Liver (tissue), 9 donors: ENCODE results near the gene SBF2. TPM values are rescaled to one million over a fixed set of nuclear protein-coding genes. Genes with fewer than 3 reads are reported as not detected.

Experiments used
- DNase-seq: peaks from one replicate; pipeline ENCODE4 v3.0.0-alpha.2; 2017; ENCODE audit warnings: low spot score
- H3K27ac ChIP-seq, 2 donors: one replicate each; pipeline ENCODE4 v1.7.0; 2013; ENCODE audit warnings: inconsistent platforms in 2 of 2, low read length in 2 of 2, control low read depth in 1 of 2, low read depth in 1 of 2, mild to moderate bottlenecking in 1 of 2
- H3K27me3 ChIP-seq, 4 donors: one replicate each; pipeline versions ENCODE4 v1.6.1 to v1.7.0; 2013; ENCODE audit warnings: low read length in 3 of 4, inconsistent platforms in 1 of 4, mild to moderate bottlenecking in 1 of 4, moderate library complexity in 1 of 4; ENCODE audit not compliant: control insufficient read depth in 4 of 4, insufficient read depth in 4 of 4
- H3K36me3 ChIP-seq, 4 donors: one replicate each; pipeline versions ENCODE4 v1.6.1 to v1.7.0; 2013; ENCODE audit warnings: low read length in 3 of 4, mild to moderate bottlenecking in 3 of 4, low read depth in 1 of 4, moderate library complexity in 1 of 4; ENCODE audit not compliant: control insufficient read depth in 4 of 4, insufficient read depth in 3 of 4
- H3K4me1 ChIP-seq, 4 donors: one replicate each; pipeline versions ENCODE4 v1.6.1 to v1.7.0; 2013; ENCODE audit warnings: low read length in 3 of 4, mild to moderate bottlenecking in 3 of 4, moderate library complexity in 1 of 4; ENCODE audit not compliant: control insufficient read depth in 4 of 4, insufficient read depth in 4 of 4
- H3K4me3 ChIP-seq, 3 donors: one replicate each; pipeline versions ENCODE4 v1.6.1 to v1.7.0; 2013; ENCODE audit warnings: low read length in 3 of 3, control low read depth in 1 of 3, low read depth in 1 of 3, mild to moderate bottlenecking in 1 of 3
- H3K9ac ChIP-seq, 2 donors: one replicate each; pipeline ENCODE4 v1.7.0; 2013; ENCODE audit warnings: low read length in 2 of 2, mild to moderate bottlenecking in 2 of 2, moderate library complexity in 2 of 2, control low read depth in 1 of 2, low read depth in 1 of 2
- H3K9me3 ChIP-seq, 4 donors: one replicate each; pipeline versions ENCODE4 v1.6.1 to v1.7.0; 2013; ENCODE audit warnings: low read length in 3 of 4; ENCODE audit not compliant: control insufficient read depth in 4 of 4
- ATF3 ChIP-seq: IDR thresholded peaks from 2 replicates; pipeline ENCODE4 v1.6.1; 2016; ENCODE audit warnings: antibody characterized with exemption
- CTCF ChIP-seq: fragments of 150-350 bp; IDR thresholded peaks from 2 replicates; pipeline ENCODE4 v1.5.1; 2017; ENCODE audit warnings: improper control_type of control experiment, low read depth, low read length; ENCODE audit not compliant: missing input control
- EGR1 ChIP-seq, 2 donors: IDR thresholded peaks; 2 replicates each; pipeline ENCODE4 v1.6.1; 2016 to 2018; ENCODE audit warnings: antibody characterized with exemption in 2 of 2, low read depth in 2 of 2
- FOXA1 ChIP-seq: IDR thresholded peaks from 2 replicates; pipeline ENCODE4 v1.6.1; 2016; ENCODE audit warnings: antibody characterized with exemption
- HNF4A ChIP-seq, 2 donors: conservative IDR thresholded peaks; 2 replicates each; pipeline ENCODE4 v1.6.1; 2016; ENCODE audit warnings: antibody characterized with exemption in 2 of 2, mild to moderate bottlenecking in 2 of 2
- HNF4G ChIP-seq: IDR thresholded peaks from 2 replicates; pipeline ENCODE4 v1.6.1; 2016; ENCODE audit warnings: antibody characterized with exemption
- RAD21 ChIP-seq, 2 donors: IDR thresholded peaks; 2 replicates each; pipeline ENCODE4 v1.6.1; 2016; ENCODE audit warnings: antibody characterized with exemption in 2 of 2, mild to moderate bottlenecking in 2 of 2
- REST ChIP-seq: IDR thresholded peaks from 2 replicates; pipeline ENCODE4 v1.6.1; 2016; ENCODE audit warnings: antibody characterized with exemption, mild to moderate bottlenecking
- SP1 ChIP-seq: IDR thresholded peaks from 2 replicates; pipeline ENCODE4 v1.6.1; 2018; ENCODE audit warnings: antibody characterized with exemption, mild to moderate bottlenecking
- TAF1 ChIP-seq: conservative IDR thresholded peaks from 2 replicates; pipeline ENCODE4 v1.6.1; 2016; ENCODE audit warnings: antibody characterized with exemption, mild to moderate bottlenecking
- YY1 ChIP-seq: IDR thresholded peaks from 2 replicates; pipeline ENCODE4 v1.6.1; 2016; ENCODE audit warnings: antibody characterized with exemption, mild to moderate bottlenecking
- WGBS: extraction: QIAGEN DNeasy Blood & Tissue Kit; methylation state at CpG from one replicate; pipeline ENCODE4 v1.1.7; 2013; 5-methylcytosine and 5-hydroxymethylcytosine counted together
- polyA plus RNA-seq, 2 donors: library from polyadenylated mRNA; stranded (reverse) in 1 of 2; unstranded in 1 of 2; fragments of 200-250 nt in 1 of 2; fragments of >200 nt in 1 of 2; fragmentation: Nextera tagmentation in 1 of 2; extraction: Ambion mirVana in 1 of 2; gene quantifications; one replicate each; pipeline versions ENCODE4 v1.2.1 to v1.2.3, GENCODE V29; 2013 to 2015
- total RNA-seq, 2 donors: library from RNA; depleted of rRNA; stranded (reverse); fragments of >200 nt; gene quantifications; one replicate each; pipeline ENCODE4 v1.2.3, GENCODE V29; 2014
- donor health status: healthy.
- donor health status: healthy.
- donor health status: healthy.
- donor health status: healthy.
- donor health status: healthy.

Gene SBF2
- total and polyA plus RNA-seq, 4 donors = 7.5 to 31.3 (median 14.7) TPM

- WGBS = 48% methylated on average over 7 of the region's 7 CpGs
- H3K36me3 ChIP-seq = no peaks in the 10 kb centered on the region
- no peaks in the 10 kb centered on the region for H3K27me3 ChIP-seq
- H3K4me3 ChIP-seq = no peak overlapping the region
- DNase-seq = no peak
- TF ChIP-seq CTCF = peak; percentile 71
- TF ChIP-seq EGR1 (IDR thresholded peaks at IDR 0.05; ENCODE audit: low read depth in 2 of 2) = no peak
- TF ChIP-seq HNF4A (conservative IDR thresholded peaks at IDR 0.05) = peak in 1 of 2 donors; percentile 12
- peak; percentile 89 to 94 for TF ChIP-seq RAD21 (IDR thresholded peaks at IDR 0.05)
- TF ChIP-seq HNF4G = no peak
- no peak for TF ChIP-seq SP1
- no peaks in the 10 kb centered on the region for H3K9me3 ChIP-seq
- no peaks in the 10 kb centered on the region for H3K4me1 ChIP-seq
- no peak overlapping the region for H3K27ac ChIP-seq
- no peak overlapping the region for H3K9ac ChIP-seq
Observed at GRCh38 chr11:9748361-9748970, 545.6 kb downstream of the SBF2 start.

GRCh38 chr11:9747828-9748227, 546.2 kb downstream of the SBF2 start:
- no peak overlapping the region for H3K27ac ChIP-seq
- H3K9ac ChIP-seq = no peak overlapping the region
- H3K4me1 ChIP-seq = no peaks in the 10 kb centered on the region
- no peak overlapping the region for H3K4me3 ChIP-seq
- DNase-seq = no peak
- H3K9me3 ChIP-seq = no peaks in the 10 kb centered on the region
- no peaks in the 10 kb centered on the region for H3K27me3 ChIP-seq
- H3K36me3 ChIP-seq = no peaks in the 10 kb centered on the region
- 85% methylated on average over 5 of the region's 5 CpGs for WGBS
- TF ChIP-seq FOXA1 (no peak), RAD21 (IDR thresholded peaks at IDR 0.05) (no peak), TAF1 (no peak), CTCF (no peak), ATF3 (no peak), YY1 (no peak), HNF4A (conservative IDR thresholded peaks at IDR 0.05) (no peak), REST (no peak)
